ENCODE measurements around the gene LRRC32. TPM values are rescaled to one million over a fixed set of nuclear protein-coding genes. Genes with fewer than 3 reads are reported as not detected.

The LRRC32 gene
- total RNA-seq, 1 donor from 2014 or later, result 39.6 TPM

- peak; percentile 56 for DNase-seq (ENCODE audit: extremely low spot score, unreplicated experiment)
- Mint-ChIP-seq H3K27ac (ENCODE audit: unreplicated experiment) (no peak overlapping the region), H3K36me3 (ENCODE audit: unreplicated experiment) (peaks cover 1% of the 10 kb centered on the region), H3K9me3 (ENCODE audit: unreplicated experiment) (peaks cover 7% of the 10 kb centered on the region), H3K4me3 (ENCODE audit: unreplicated experiment) (no peak overlapping the region), H3K4me1 (ENCODE audit: unreplicated experiment) (no peaks in the 10 kb centered on the region), H3K27me3 (ENCODE audit: unreplicated experiment) (peaks cover 45% of the 10 kb centered on the region)
- TF ChIP-seq CTCF (IDR thresholded peaks at IDR 0.05), result no peak
Measured at GRCh38 chr11:76641905-76642304, 28.6 kb downstream of the LRRC32 start.

- no peak for TF ChIP-seq CTCF (IDR thresholded peaks at IDR 0.05)
- no peak for DNase-seq (ENCODE audit: extremely low spot score, unreplicated experiment)
- Mint-ChIP-seq H3K36me3 (ENCODE audit: unreplicated experiment) (no peaks in the 10 kb centered on the region), H3K9me3 (ENCODE audit: unreplicated experiment) (no peaks in the 10 kb centered on the region), H3K4me1 (ENCODE audit: unreplicated experiment) (no peaks in the 10 kb centered on the region), H3K27me3 (ENCODE audit: unreplicated experiment) (peaks cover 38% of the 10 kb centered on the region), H3K4me3 (ENCODE audit: unreplicated experiment) (no peak overlapping the region), H3K27ac (ENCODE audit: unreplicated experiment) (no peak overlapping the region)
Measured at GRCh38 chr11:76640501-76640900, 30.0 kb downstream of the LRRC32 start.

- Mint-ChIP-seq H3K36me3 (ENCODE audit: unreplicated experiment) (no peaks in the 10 kb centered on the region), H3K27me3 (ENCODE audit: unreplicated experiment) (peaks cover 34% of the 10 kb centered on the region), H3K4me1 (ENCODE audit: unreplicated experiment) (no peaks in the 10 kb centered on the region), H3K27ac (ENCODE audit: unreplicated experiment) (no peak overlapping the region), H3K9me3 (ENCODE audit: unreplicated experiment) (no peaks in the 10 kb centered on the region), H3K4me3 (ENCODE audit: unreplicated experiment) (no peak overlapping the region)
- DNase-seq (ENCODE audit: extremely low spot score, unreplicated experiment), result peak; percentile 53
- no peak for TF ChIP-seq CTCF (IDR thresholded peaks at IDR 0.05)
Measured at GRCh38 chr11:76639621-76640020, 30.9 kb downstream of the LRRC32 start.

DNA sequence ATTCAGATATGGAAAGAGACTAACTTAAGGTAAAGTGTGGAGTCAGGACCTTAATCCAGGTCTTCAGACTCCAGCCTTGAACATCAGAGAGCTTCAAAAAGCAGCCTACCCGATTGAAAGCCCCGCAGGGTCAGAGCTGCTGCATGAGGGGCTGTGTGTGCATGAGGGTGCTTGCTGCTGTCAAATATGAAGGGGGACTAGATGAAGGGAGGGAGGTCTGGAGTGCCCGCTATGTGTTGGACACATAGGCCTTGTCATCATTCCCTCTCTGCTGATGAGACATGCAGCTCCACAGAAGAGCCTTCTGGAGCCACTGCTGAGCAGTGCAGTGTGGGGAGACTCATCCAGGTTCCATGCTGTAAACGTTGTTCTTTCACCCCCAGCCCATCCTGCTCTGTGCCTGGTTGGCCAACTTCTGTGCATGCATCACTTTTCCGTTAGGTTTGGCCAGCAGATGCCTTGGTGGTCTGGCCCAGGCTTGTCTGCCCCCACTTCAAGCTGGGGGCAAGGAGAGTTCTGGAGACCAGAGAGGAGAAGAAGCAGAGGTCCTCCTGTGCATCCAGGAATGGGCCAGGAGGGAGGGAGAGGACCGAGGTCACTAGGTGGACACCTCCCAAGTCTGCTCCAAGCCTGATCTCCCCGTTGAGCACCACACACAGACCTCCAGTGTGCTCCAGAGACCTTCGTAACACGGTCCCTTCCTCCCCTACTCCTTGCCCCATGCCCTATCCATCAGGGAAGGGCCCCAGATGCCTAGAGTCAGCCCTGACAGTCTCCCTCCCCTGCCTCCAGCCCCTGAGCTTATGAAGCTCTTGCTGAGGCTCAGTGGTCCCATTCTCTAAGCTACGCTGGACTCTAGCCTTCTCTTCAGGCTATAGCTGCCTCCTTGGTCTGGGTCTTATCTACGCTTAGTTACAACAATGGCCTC is 32.0 kb downstream of the LRRC32 start:
- Mint-ChIP-seq H3K27me3 (ENCODE audit: unreplicated experiment) (peaks cover 25% of the 10 kb centered on the region), H3K9me3 (ENCODE audit: unreplicated experiment) (no peaks in the 10 kb centered on the region), H3K4me1 (ENCODE audit: unreplicated experiment) (no peaks in the 10 kb centered on the region), H3K27ac (ENCODE audit: unreplicated experiment) (no peak overlapping the region), H3K36me3 (ENCODE audit: unreplicated experiment) (no peaks in the 10 kb centered on the region), H3K4me3 (ENCODE audit: unreplicated experiment) (no peak overlapping the region)
- peak; percentile 69 for DNase-seq (ENCODE audit: extremely low spot score, unreplicated experiment)
- no peak for TF ChIP-seq CTCF (IDR thresholded peaks at IDR 0.05)

GRCh38 chr11:76637491-76638269 is 32.9 kb downstream of the LRRC32 start:
- DNase-seq (ENCODE audit: extremely low spot score, unreplicated experiment), result peak; percentile 82
- H3K27me3 Mint-ChIP-seq (ENCODE audit: unreplicated experiment), result peaks cover 18% of the 10 kb centered on the region
- H3K36me3 Mint-ChIP-seq (ENCODE audit: unreplicated experiment), result no peaks in the 10 kb centered on the region
- no peak overlapping the region for H3K27ac Mint-ChIP-seq (ENCODE audit: unreplicated experiment)
- no peak overlapping the region for H3K4me3 Mint-ChIP-seq (ENCODE audit: unreplicated experiment)
- no peaks in the 10 kb centered on the region for H3K4me1 Mint-ChIP-seq (ENCODE audit: unreplicated experiment)
- no peak for TF ChIP-seq CTCF (IDR thresholded peaks at IDR 0.05)
- H3K9me3 Mint-ChIP-seq (ENCODE audit: unreplicated experiment), result no peaks in the 10 kb centered on the region

Measured in osteocyte (in vitro differentiated cells).